GM21529 (cell line): ENCODE data around the gene NEMP1.
A peak's percentile ranks its signal among the peaks of the same experiment; 100 is the strongest.
"Not testable (repeated sequence)": the region's sequence is repeated elsewhere in the genome, so short reads cannot be mapped to it uniquely, and the experiment has no call there.

Experiments
- ATAC-seq: cut with Tn5 transposase; IDR thresholded peaks from one replicate; pipeline ENCODE4 v1.9.1; 2021; ENCODE audit not compliant: unreplicated experiment

Gene NEMP1

GRCh38 chr12:57078519-57079404, at the start of gene NEMP1:
Gene NEMP1 (minus strand): TSS chr12:57078791. CDS start chr12:57078745, 46 bp downstream.
- peak; percentile 97 for ATAC-seq

- ATAC-seq, result no peak
Measured at GRCh38 chr12:57127726-57128518, 49.3 kb upstream of the NEMP1 start, which contains the start of gene LRP1. Gene LRP1 (plus strand): TSS chr12:57128483. CDS start chr12:57128965, 482 bp downstream.

DNA sequence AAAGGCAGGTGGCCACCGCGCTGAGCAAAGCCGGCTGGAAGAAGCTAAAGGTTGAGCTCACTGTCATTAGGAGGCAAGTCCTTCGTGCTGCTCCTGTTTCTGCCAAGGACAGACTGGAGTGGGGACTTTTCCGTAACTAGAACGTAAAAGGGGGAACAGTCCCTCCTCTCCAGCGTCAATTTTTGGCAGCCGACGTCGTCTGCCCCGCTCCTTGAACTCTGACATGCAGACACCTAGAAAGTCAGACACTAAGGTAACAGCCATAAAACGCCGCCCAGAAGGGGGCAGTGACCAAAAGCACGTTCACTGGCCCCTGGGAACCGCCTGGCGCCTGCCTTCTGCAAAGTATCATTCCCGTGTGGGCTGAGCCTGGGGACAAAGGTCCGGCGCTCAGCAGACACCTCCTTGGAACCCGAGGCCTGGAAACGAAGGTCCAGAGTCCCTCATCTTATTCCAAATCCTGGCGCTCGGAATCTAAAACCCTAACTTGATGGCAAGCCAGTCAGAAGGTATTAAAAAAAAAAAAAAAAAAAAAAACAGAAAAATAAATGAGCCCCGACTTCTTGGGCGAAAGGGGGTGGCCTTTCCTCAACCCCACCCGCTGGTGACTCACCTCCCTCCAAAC, 48.6 kb upstream of the NEMP1 start:
- ATAC-seq, result no peak

- ATAC-seq, result no peak
Measured at GRCh38 chr12:57126561-57126960, 48.0 kb upstream of the NEMP1 start.

DNA sequence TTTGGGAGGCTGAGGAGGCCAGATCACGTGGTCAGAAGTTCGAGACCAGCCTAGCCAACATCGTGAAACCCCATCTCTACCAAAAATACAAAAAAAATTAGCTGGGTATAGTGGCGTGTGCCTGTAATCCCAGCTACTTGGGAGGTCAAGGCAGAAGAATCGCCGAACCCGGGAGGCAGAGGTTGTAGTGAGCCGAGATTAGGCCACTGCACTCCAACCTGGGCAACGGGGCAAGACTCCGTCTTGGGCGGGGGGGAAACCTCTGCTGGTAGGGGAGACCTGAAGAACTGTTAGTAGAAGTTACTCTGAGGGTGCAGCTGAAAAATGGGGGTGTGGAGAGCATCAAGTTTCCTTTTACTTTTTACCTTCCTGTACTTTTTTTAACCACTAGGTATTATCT, 47.5 kb upstream of the NEMP1 start:
- ATAC-seq, result no peak

GRCh38 chr12:57124261-57124877, 45.8 kb upstream of the NEMP1 start:
- ATAC-seq, result no peak

DNA sequence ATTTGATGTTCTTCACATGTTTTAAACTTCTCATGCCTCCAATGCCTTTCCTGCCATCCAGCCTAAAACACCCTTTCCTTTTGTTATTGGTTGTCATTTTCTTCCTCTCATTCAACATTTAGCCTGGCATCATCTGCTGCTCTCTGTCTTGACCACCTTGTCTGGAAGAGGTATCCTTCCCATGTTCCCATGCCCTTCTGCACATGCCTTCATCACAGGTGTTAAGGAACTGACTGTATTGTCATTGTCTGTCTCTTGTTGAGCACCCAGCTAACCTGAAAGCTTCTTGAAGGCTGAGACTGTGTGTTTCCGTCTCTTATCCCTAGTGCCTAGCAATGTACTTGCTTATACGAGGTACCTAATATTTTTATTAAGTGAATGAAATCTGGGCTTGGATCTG, 45.2 kb upstream of the NEMP1 start:
- ATAC-seq, result no peak

DNA sequence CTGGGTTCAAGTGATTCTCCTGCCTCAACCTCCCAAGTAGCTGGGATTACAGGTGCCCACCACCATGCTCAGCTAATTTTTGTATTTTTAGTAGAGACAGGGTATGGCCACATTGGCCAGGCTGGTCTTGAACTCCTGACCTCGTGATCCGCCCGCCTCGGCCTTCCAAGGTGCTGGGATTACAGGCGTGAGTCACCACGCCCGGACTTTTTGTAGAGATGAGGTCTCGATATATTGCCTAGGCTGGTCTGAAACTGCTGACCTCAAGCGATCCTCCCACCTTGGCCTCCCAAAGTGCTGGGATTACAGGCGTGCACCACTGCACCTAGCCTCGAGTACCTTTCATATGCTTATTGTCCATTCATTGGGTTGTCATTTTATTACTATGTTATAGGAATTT, 42.1 kb upstream of the NEMP1 start:
- ATAC-seq, result not testable (repeated sequence)

DNA sequence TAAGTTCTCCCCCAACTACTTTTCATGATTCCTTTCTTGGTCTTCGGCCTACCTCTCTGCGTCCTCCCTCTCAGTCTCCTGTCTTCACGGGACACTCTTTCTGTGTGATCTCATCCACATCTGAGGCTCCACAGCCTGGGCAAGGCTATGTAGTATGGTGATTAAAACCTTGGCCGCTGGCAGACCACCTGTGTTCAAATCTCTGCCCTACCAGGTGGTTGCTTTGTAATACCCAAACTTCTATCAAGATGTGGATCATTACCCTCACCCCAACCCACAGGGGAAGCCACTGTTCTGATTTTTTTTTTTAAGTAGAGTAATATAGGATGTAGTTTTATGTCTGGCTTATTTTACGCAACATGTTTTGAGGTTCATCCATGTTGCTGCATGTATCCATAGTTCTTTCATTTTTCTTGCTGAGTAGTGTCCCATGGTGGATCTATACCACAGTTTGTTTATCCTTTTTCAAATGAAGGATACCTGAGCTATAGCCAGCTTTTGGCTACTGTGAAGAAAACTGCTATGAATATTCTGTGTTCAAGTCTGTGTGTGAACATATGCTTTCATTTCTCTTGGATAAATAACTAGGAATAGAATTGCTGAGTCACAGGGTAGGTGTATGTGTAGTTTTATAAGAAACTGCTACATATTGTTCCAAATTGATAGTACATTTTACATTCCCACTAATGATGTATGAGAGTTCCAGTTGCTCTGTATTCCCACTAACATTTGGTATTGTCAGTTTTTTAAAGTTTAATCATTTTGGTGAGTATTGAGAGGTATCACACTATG, 40.9 kb upstream of the NEMP1 start:
- no peak for ATAC-seq

DNA sequence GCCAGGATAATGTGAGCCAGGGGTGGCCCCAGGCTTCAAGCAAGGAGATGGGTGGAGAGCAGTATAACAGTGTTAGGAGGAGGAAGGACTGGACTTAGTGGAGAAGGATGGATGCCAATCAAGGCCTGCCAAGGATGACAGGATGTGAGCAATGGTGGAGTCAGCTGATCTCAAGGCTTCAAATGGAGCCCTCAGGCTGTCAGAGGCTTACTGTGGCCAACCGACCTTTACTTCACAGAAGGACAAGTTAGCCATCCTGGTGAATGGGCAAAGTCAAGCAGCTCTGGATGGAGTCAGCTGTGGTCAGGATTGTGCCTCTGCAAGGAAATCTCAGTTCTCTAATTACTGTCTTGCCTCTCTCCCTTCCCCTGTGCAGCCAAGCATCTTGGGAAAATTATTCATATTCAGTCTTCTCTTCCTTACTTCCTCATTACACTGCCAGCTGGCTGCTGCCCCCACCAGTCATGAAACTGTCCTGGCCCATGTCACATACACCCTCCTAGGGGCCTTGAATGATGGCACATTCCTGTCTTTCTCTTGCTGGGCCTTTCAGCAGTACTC, 40.2 kb upstream of the NEMP1 start:
- no peak for ATAC-seq

DNA sequence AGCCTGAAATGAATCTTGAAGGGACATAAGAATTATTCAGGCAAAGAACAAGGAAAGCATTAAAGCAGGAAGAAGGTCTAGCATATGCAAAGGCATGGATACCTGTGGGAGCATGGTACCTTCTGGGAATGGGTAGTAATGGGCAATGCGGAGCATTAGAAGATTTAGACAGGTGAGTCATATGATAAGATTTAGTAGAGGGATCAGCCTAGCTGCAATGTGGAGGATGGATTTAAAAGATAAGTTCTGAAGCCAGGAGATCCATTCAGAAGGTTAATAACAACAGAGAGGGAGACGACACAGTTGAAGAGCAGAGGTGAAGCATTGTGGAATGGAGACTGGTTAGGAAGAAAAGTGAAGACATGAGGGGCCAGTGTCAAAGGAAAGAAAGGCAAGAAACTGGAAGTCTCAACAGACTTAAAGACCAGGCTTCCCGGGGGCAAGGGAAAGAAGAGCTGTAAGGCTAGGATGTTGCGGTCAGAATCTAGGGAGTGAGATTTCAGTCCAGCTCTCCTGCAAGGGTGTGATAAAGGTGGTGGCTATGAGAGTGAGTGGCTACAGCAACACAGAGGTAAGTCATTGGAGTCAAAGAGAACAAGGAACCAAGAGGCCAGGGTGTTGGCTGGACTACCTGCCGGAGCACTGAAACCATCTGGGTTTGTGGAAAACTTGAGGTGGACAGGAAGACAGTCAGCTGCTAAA, 38.1 kb upstream of the NEMP1 start:
- ATAC-seq, result no peak

DNA sequence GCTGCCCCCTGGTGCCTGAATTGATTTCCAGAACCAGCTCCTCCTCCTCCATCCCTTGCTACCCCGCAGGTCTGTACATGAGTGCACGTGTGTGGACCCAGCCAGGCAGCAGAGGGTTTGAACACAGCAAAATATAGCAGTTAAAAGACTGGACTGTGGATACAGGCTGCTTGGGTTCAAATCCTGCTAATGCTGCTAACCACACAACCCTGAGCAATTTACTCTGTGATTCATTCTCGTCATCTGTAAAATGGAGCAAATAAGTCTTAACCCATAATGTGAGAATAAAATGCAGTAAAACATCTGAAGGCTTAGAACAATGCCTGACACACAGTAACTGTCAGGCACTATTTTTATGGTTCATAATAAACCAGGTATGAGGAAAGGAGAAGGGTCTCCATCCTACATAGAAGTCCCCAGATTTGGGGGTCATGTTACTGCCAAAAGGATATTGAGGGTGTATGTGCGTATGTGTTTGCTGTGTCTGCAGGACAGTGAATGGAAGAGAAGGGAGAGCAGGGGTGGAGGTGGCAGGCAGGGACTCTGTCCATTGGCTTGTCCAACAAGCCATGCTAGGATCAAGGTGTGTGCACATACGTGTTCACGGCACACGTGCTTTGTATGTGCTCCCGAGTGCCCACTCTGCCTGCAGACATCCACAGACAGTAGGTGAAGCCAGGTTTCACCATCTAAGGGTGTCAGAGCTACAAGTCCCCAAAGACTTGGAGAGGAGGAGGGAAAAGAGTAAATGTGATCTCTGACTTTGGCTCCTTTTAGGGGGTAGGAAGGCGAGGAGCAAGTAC, 34.1 kb upstream of the NEMP1 start:
- ATAC-seq, result peak; percentile 48

DNA sequence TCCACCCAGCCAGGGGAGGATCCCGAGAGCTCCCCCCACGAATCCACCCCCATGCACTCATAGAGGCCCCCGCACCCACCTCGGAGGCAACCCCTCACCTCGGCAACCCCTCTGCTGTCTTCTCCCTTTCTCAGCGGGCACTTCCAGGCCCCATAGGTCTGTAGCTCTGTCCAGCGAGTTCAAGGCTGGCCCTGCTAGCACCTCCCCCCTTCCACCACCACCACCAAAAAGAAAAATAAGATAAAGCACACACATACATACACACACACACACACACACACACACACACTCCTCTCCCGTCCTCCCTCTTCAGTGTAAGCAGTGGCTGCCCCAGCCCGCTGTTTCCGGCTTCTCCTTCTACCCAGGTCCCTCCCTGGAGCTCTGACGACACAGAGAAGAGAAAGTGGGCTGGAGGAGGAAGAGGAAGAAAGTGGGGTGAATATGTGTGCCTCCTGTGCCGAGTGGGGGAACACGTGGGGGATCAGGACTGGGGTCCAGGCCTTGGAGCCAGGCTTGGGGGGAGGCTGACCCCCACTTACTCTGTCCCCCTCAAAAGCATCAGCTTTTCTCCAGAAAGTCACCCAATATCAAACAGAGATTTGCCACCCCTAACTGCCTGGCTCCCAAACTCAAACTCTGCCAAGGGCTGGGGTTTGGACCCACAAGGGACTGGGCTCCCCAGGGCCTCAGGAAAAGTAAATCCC, 32.6 kb upstream of the NEMP1 start, which contains the start of gene STAT6:
Gene STAT6, minus strand, starts transcription at position 332 of the 704 bp plus-strand sequence. CDS start 3,084 bp downstream, outside the sequence.
- peak; percentile 59 for ATAC-seq

DNA sequence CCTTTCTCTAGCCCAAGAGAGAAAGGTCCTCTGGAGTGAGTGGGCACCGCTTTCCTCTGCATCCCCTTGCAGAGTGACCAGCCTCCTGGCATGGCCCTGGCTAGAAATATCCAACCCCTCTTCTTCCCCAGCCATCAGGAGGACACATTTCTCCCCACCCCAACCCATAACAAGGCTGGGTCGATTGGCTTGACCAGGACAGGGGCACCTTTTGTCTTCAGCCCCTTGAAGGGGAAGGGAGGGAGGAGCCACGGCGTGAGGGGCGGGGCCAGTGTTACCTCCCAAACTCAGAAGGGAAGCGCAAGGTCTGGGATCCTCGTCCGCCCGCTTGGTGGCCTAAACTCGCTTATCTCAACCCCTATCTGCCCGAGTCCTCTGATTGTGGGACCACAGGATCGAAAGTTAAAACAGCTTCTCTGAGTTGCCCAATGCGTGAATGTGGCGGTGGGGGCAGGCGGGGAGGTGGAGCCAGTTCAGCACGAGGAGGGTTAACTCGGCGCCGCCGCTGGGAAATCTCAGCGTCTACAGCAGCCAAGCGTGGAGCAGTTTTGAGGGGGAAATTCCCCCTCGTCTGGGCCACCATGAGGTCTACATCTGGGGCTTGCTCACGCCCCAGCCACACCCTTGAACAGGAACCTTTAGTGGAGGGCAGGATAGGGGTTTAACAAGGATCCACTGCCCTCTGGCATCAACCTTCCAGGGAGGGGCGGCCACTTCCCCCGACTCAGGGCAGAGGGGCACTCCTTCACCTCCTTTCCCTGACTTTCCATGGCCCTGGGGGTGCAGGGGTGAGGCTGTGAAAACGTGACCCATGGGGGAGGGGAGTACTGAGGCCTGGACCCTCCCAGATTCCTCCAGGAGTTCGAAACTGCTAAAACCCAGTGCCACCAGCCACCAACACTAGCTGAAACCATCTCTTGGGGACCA, 31.8 kb upstream of the NEMP1 start:
- ATAC-seq, result peak; percentile 45

DNA sequence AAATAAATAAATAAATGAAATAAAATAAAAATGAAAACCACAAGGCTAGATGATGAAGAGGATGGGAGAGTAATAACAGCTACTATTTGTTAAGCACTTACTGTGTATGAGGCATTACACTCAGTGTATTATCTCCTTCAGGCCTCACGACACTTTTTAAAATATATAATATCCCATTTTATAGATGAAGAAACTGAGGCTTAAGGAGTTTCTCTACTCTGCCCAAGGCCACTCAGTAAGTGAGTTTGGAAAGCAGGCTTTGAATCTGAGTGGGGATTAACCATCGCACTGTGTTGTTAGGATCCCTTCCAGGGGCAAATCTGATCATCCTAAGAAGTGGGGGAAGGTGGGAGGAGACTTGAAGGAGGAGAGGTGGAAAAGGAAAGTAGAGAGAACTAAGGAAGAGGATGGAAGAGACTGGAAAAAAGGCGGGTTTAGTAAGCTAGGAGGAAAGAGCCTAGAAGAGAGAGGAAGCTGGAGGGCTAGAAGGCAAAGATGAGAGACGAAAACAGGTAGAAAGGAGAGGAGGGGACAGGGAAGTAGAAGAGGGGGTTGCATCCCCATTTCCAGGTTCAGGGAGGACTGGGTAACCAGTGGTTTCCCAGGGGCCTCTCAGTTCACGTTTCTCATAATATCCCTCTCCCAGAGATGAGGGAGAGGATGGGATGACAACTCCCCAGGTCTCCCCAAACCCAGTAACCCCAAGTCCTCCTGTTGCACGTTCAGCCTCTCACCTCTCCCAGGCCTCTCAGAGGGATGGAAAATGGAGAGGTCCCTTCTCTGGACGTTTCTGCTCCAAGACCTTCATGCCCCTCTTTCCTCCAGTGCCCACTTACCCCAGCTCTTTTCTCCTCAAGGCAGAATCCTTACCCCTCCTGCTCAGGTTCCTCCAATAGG, 30.9 kb upstream of the NEMP1 start:
- no peak for ATAC-seq
